Measurements from ENCODE around the gene ZNF500. TPM values are rescaled to one million over a fixed set of nuclear protein-coding genes. Genes with fewer than 3 reads are reported as not detected.

Gene ZNF500
- polyA plus RNA-seq, 1 of the 3 experiments (the other 2 are of a cell fraction), result 6.3 TPM

DNA sequence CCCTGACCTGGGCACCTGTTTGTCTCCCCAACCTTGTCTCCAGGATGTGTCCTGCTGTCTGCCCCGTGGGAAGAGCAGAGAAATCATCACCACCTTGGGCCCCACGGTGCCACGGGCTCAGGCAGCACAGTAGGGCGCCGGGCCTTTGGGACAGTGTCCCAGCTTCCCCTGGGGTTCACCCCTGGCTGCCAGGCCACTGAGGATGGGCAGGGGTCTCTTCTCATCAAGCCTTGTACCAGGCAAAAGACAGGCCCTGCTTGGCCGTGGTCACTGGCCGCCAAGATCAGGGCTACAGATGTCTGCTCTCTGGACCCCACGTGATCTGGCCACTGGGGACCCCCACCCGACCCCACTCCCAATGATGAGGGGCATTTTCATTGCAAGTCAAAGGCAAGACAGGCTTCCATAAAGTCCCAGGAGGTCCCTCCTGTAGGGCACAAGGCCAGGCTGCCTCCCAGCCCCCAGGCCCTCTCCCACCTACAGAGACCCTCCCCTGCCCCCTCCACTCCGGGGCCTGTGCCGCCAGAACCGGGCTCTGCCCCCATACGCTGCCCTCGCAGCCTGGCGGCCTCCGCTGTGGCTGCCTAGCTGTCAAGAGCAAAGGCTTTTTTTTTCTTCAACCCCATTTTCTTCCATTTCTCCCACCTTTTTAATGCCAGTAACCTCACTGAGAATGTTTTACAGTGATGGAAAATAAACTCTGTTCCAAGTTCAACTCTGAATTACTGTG lies 18.1 kb downstream of the ZNF500 start:
- H4K20me1 ChIP-seq (ENCODE audit: insufficient read depth), result no peaks in the 10 kb centered on the region
- ChIA-PET POLR2A (interaction anchor here (1.1 kb wide), 1 partner anchor 14 kb away, joined by 3 read pairs; no protein-coding TSS in a partner anchor), CTCF (no interaction called here)
- no peaks in the 10 kb centered on the region for H3K9me3 ChIP-seq
- H3K79me2 ChIP-seq (ENCODE audit: insufficient read depth), result no peaks in the 10 kb centered on the region
- no peaks in the 10 kb centered on the region; a peak in 1 of 4 replicates for H3K4me1 ChIP-seq (ENCODE audit: control insufficient read depth in 1 of 2, insufficient read depth in 2 of 2, low read depth in 1 of 2, low read length in 1 of 2)
- no peak overlapping the region for H3K9ac ChIP-seq
- no peaks in the 10 kb centered on the region for H3F3A ChIP-seq (replicated peaks; ENCODE audit: insufficient read depth)
- no peak overlapping the region for H3K4me3 ChIP-seq (ENCODE audit: low read depth in 2 of 2, low read length in 1 of 2)
- WGBS (ENCODE audit: low lambda C conversion rate), result 93% methylated on average over 8 of the region's 16 CpGs
- peaks cover 9 to 31% of the 10 kb centered on the region in 2 experiments for H3K36me3 ChIP-seq (replicated peaks in 1 of 2; ENCODE audit: control insufficient read depth in 1 of 2, insufficient read depth in 2 of 2, low read length in 1 of 2)
- TF ChIP-seq FOXJ3 (CRISPR knock-in tag; IDR thresholded peaks at IDR 0.05), result no peak
- no peaks in the 10 kb centered on the region for H3K27me3 ChIP-seq (ENCODE audit: insufficient read depth)
- DNase-seq, result no peak
- H3K4me2 ChIP-seq, result no peak overlapping the region
- H3K9me2 ChIP-seq, result no peaks in the 10 kb centered on the region
- no peak overlapping the region for H3K27ac ChIP-seq (ENCODE audit: low read depth in 2 of 2, low read length in 1 of 2)
- H2AFZ ChIP-seq (ENCODE audit: low read depth), result no peak overlapping the region

DNA sequence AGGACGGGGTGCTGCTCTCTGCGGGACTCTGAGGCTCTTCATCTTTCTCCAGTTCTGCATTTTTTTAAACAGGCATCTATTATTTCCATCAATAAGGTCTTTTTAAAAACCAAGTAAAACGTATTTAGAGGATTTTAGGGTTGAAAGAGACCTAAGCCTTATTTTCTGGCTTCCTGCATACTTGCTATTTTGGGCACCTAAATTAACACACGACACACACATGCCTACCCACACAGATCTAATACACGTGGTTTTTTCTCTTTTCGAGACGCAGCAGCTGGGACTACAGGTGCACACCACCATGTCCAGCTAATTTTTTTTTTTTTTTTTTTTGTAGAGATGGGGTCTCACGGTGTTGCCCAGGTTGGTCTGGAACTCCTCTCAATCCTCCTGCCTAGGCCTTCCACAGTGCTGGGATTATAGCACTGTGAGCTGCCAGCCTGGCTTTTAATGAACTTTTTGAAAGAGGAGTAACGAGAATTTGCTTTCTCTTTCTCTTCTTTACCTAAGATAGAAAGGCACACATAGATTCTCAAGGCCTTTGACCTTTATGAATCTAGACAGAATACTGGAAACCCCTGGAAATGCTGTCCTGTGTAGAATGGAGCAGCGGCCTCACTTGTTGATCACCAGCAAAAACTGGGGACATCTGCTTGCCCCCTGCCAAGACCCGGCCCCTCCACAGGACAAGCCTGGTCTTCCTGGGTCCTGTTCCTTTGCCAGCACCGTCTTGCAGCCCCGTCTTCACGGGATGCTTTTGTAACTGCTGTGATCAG lies 18.9 kb downstream of the ZNF500 start:
- Histone ChIP-seq H3K36me3 (replicated peaks in 1 of 2; ENCODE audit: control insufficient read depth in 1 of 2, insufficient read depth in 2 of 2, low read length in 1 of 2) (peaks cover 9 to 23% of the 10 kb centered on the region in 2 experiments), H3F3A (replicated peaks; ENCODE audit: insufficient read depth) (no peaks in the 10 kb centered on the region), H3K9ac (no peak overlapping the region), H3K27ac (ENCODE audit: low read depth in 2 of 2, low read length in 1 of 2) (no peak overlapping the region), H4K20me1 (ENCODE audit: insufficient read depth) (no peaks in the 10 kb centered on the region), H3K4me3 (ENCODE audit: low read depth in 2 of 2, low read length in 1 of 2) (no peak overlapping the region), H3K4me1 (ENCODE audit: control insufficient read depth in 1 of 2, insufficient read depth in 2 of 2, low read depth in 1 of 2, low read length in 1 of 2) (no peaks in the 10 kb centered on the region; a peak in 1 of 4 replicates), H3K9me2 (no peaks in the 10 kb centered on the region), H3K4me2 (no peak overlapping the region), H2AFZ (ENCODE audit: low read depth) (no peak overlapping the region), H3K79me2 (ENCODE audit: insufficient read depth) (no peaks in the 10 kb centered on the region), H3K27me3 (ENCODE audit: insufficient read depth) (no peaks in the 10 kb centered on the region), H3K9me3 (no peaks in the 10 kb centered on the region)
- POLR2A ChIA-PET, result interaction anchor here (1.1 kb wide), 1 partner anchor 13 kb away, joined by 3 read pairs; no protein-coding TSS in a partner anchor
- DNase-seq, result no peak
- CTCF ChIA-PET, result interaction anchor here (1.2 to 1.5 kb wide), 2 partner anchors 55 to 208 kb away, joined by 3 to 5 read pairs; partner anchors contain the start of gene ROGDI
- WGBS (ENCODE audit: low lambda C conversion rate), result 91% methylated on average over 13 of the region's 14 CpGs
- TF ChIP-seq, protein P1, sequence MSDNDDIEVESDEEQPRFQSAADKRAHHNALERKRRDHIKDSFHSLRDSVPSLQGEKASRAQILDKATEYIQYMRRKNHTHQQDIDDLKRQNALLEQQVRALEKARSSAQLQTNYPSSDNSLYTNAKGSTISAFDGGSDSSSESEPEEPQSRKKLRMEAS (IDR thresholded peaks at IDR 0.05; ENCODE audit: low read depth), result no peak
- no peak for TF ChIP-seq ELF1 (IDR thresholded peaks at IDR 0.05)
- TF ChIP-seq, protein P2, sequence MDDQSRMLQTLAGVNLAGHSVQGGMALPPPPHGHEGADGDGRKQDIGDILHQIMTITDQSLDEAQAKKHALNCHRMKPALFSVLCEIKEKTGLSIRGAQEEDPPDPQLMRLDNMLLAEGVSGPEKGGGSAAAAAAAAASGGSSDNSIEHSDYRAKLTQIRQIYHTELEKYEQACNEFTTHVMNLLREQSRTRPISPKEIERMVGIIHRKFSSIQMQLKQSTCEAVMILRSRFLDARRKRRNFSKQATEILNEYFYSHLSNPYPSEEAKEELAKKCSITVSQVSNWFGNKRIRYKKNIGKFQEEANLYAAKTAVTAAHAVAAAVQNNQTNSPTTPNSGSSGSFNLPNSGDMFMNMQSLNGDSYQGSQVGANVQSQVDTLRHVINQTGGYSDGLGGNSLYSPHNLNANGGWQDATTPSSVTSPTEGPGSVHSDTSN (IDR thresholded peaks at IDR 0.05), result no peak
- no peak for TF ChIP-seq MEF2A (IDR thresholded peaks at IDR 0.05; ENCODE audit: borderline replicate concordance, low read depth)
- TF ChIP-seq, protein P3, sequence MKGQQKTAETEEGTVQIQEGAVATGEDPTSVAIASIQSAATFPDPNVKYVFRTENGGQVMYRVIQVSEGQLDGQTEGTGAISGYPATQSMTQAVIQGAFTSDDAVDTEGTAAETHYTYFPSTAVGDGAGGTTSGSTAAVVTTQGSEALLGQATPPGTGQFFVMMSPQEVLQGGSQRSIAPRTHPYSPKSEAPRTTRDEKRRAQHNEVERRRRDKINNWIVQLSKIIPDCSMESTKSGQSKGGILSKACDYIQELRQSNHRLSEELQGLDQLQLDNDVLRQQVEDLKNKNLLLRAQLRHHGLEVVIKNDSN (IDR thresholded peaks at IDR 0.05; ENCODE audit: borderline replicate concordance, low read depth), result no peak
- no peak for TF ChIP-seq YY1 (IDR thresholded peaks at IDR 0.05; ENCODE audit: low read depth)
- TF ChIP-seq CHD2 (IDR thresholded peaks at IDR 0.05; ENCODE audit: low read length, partially characterized antibody), result no peak
- TF ChIP-seq GATA2 (CRISPR knock-in tag; IDR thresholded peaks at IDR 0.05), result no peak
- no peak for TF ChIP-seq FOXJ3 (CRISPR knock-in tag; IDR thresholded peaks at IDR 0.05)
- TF ChIP-seq, protein P4, sequence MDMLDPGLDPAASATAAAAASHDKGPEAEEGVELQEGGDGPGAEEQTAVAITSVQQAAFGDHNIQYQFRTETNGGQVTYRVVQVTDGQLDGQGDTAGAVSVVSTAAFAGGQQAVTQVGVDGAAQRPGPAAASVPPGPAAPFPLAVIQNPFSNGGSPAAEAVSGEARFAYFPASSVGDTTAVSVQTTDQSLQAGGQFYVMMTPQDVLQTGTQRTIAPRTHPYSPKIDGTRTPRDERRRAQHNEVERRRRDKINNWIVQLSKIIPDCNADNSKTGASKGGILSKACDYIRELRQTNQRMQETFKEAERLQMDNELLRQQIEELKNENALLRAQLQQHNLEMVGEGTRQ (IDR thresholded peaks at IDR 0.05; ENCODE audit: borderline replicate concordance, low read depth, low read length), result no peak
- TF ChIP-seq JUND (IDR thresholded peaks at IDR 0.05), result no peak
- TF ChIP-seq SMC3 (IDR thresholded peaks at IDR 0.05; ENCODE audit: low read depth, low read length), result no peak

Data from SK-N-SH (cell line).